ENCODE data around the gene ACAA2.

ACAA2 gene

GRCh38 chr18:49767111-49768050 lies 46.0 kb downstream of the ACAA2 start:
- DNase-seq (ENCODE audit: low read depth, low spot score) = no peak

DNA sequence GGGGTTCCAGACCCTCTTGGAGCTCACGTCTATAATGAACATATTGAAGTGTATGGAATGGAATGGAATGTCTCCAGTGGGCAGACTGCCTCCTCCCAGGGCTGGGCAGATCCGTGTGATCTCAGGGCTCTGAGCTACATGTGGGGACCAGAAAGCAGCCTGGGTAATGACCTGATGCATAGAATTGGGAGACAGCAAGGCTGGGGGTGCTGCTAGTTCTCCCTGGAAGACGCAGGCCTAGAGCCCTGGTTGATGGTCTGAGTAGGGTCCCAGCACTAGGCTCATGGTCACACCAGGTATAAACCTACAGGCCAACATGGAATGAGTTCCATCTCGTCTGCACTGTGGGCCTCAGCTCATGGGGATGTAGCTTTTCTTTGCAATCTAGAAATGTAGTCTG lies 46.7 kb downstream of the ACAA2 start:
- DNase-seq (ENCODE audit: low read depth, low spot score) = no peak

- DNase-seq (ENCODE audit: low read depth, low spot score) = peak; percentile 81
Observed at GRCh38 chr18:49764032-49764431, 49.3 kb downstream of the ACAA2 start.

GRCh38 chr18:49763590-49763989 lies 49.7 kb downstream of the ACAA2 start:
- no peak for DNase-seq (ENCODE audit: low read depth, low spot score)

GRCh38 chr18:49762191-49763077 lies 50.9 kb downstream of the ACAA2 start:
- DNase-seq (ENCODE audit: low read depth, low spot score) = no peak

- DNase-seq (ENCODE audit: low read depth, low spot score) = no peak
Observed at GRCh38 chr18:49761771-49762170, 51.6 kb downstream of the ACAA2 start.

GRCh38 chr18:49758263-49758610 lies 55.1 kb downstream of the ACAA2 start:
- DNase-seq (ENCODE audit: low read depth, low spot score) = no peak

GRCh38 chr18:49757513-49758262 lies 55.6 kb downstream of the ACAA2 start:
- no peak for DNase-seq (ENCODE audit: low read depth, low spot score)

DNA sequence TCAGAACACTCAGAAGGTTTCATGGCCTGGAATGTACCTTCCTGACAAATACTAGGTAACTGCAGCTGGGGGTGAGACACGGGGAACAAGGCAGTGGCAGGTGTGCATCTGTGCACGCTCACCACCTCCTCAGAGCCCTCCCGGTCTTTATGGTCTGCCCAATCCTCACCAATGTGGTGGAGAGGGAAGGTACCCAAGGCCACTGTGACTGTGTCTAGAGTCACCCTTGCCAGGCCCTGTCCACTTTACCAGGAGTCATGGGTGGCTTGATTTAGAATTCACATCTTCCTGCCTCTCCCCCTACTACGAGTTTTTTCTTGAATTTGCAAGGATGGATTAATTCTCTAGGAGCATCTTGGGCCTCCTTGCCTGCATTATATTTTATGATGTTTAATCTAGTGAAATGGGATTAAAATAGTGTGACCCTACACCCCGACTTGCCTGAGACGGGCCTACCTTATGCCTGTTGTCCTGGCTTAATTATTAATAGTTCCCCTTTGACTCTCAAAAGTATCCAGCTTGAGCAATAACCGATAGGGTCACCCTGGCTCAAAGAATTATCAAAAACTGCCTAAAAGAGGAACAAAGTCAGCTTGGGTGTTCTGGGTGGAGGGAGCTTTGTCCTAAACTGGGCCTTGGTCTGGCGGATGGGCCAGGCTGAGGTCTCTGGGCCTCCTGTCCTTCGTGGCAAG lies 56.5 kb downstream of the ACAA2 start:
- DNase-seq (ENCODE audit: low read depth, low spot score) = no peak

DNA sequence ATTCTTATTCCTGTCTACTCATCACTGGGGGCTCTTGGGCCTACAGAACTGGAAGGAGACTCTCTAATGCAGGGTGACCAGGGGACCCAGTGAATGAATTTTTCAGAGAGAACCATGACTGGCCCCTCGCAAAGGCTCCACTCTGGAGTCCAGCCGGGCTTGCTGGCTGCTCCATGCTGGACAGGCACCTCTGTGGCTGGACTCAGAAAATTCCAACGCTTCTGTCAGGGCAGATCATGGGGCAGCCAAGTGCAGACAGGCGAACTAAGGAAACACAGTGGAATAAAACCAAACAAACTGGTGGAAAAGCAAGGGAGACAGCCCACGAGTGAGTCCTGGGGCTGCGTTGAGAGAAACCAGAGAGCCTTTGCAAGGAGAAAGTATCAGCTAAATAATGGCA lies 57.2 kb downstream of the ACAA2 start:
- DNase-seq (ENCODE audit: low read depth, low spot score) = no peak

DNA sequence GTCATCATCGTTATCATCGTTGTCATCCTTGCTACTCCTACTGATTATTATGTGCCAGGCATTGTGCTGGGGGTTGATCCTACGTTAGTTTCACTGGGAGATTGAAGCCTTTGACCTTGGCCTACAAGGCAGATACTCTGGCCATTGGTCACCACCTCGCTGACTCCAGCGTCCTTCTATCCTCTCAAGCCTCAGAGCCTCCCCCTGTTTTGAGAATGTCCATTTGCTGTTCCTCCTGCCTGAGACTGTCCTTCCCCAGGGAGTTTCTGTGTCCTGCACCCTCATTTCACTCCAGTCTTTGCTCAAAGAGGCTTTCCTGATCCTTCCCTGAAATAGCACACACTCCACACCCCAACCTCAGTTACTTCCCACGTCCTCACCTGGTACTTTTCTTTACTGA lies 57.8 kb downstream of the ACAA2 start:
- DNase-seq (ENCODE audit: low read depth, low spot score) = no peak

GRCh38 chr18:49754866-49755265 lies 58.5 kb downstream of the ACAA2 start:
- no peak for DNase-seq (ENCODE audit: low read depth, low spot score)

DNA sequence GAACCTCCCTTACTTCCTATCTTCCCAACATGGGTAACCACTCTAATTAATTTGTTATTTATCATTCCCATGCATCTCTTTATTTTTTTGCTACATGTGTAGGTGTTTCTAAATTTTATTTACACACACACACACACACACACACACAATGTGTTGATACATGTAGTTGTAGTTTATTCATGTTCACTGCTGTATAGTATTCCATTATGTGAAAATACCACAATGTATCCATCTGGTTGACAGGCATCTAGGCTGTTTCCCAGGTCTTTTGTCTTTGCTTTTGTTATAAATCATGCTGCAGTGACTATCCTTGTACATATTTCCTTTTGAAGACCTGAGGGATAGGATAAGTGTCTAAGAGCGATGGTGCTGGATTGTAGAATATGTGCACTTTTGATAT lies 59.7 kb downstream of the ACAA2 start:
- DNase-seq (ENCODE audit: low read depth, low spot score) = no peak

GRCh38 chr18:49752095-49752457 lies 61.3 kb downstream of the ACAA2 start:
- no peak for DNase-seq (ENCODE audit: low read depth, low spot score)

DNA sequence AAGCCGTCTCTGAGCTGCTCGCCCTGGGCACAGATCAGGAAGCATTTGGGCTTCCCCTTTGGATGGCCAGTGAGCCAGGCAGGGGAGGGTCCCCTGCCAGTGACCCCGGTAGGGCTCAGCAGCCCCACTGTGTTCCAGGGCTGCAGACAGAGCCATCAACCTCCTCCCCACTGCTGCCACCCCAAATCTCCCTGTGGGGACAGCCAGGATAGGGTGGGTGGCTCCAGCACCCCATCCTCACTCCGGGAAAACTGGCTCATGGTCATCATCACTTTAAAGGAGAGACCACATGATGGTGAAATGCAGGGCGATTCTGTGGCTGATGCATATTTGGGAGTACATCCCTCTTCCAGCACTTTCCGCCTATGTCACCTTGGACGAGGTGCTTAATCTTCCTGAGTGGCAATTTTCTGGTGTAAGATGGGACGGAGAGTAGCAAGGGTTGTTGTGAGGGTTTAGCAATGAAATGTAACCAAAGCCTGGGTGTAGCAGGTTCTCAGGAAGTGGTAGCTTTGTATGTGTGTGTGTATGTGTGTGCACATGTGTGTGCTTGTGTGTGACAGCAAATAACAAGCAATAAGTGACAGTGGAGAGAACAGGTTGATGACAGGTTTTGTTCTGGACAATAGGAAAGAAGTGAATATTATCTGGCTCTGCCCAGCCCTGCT lies 61.8 kb downstream of the ACAA2 start:
- no peak for DNase-seq (ENCODE audit: low read depth, low spot score)

DNA sequence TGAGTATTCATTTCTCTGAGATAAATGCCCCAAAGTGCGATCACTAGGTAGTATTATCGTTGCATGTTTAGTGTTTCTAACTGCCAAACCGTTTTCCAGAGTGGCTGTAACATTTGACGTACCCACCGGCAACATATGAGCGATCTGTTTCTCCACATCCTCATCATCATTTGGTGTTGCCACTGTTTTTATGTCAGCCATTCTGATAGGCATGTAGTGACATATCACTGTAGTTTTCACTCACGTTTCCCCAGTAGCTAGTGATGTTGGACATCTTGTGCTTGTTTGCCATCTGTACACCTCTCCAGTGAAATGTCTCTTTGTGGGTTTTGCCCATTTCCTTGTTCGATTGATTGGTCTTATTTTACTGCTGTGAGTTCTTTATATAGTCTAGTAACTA lies 63.8 kb downstream of the ACAA2 start:
- DNase-seq (ENCODE audit: low read depth, low spot score) = no peak

DNA sequence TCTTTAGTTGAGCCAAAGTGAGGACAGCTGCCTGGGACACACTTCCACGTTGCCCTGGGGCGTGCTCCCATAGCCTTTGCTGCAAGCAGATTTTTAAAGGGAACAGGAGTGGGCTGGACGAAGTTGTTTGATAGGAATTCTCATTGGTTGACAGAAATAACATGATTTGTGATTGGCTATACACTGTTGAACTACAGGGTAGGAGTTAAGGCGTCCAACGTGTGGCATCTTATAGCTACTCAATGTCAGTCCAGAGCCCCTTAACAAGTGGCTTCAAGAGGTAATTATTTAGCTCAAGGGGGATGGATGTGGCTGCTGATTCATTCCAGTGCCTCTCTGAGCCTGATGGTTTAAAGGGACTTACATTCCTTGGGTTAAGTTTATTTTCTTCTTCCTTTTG lies 65.5 kb downstream of the ACAA2 start:
- DNase-seq (ENCODE audit: low read depth, low spot score) = peak; percentile 58

GRCh38 chr18:49745045-49746014 lies 68.0 kb downstream of the ACAA2 start:
- no peak for DNase-seq (ENCODE audit: low read depth, low spot score)

- no peak for DNase-seq (ENCODE audit: low read depth, low spot score)
Observed at GRCh38 chr18:49744376-49745008, 68.8 kb downstream of the ACAA2 start.
